Neuronal stem cell (in vitro differentiated cells): ENCODE data around the gene DZIP1L.
A peak's percentile ranks its signal among the peaks of the same experiment; 100 is the strongest.

Experiments used
- DNase-seq: peaks from one replicate; pipeline ENCODE4 v3.0.0-alpha.2; 2013; ENCODE audit warnings: low spot score
- H2AFZ ChIP-seq: one replicate; pipeline ENCODE4 v1.6.1; 2013; ENCODE audit warnings: mild to moderate bottlenecking, low read length, inconsistent platforms
- H2AK5ac ChIP-seq: 2 replicates; pipeline ENCODE4 v1.6.1; 2013; ENCODE audit warnings: low read depth, mild to moderate bottlenecking, inconsistent platforms, low read length, moderate library complexity, mixed read lengths
- H2BK120ac ChIP-seq: 2 replicates; pipeline ENCODE4 v1.6.1; 2013; ENCODE audit warnings: low read depth, mild to moderate bottlenecking, inconsistent platforms, low read length, moderate library complexity, mixed read lengths
- H2BK12ac ChIP-seq: one replicate; pipeline ENCODE4 v1.6.1; 2013; ENCODE audit warnings: low read length, inconsistent platforms
- H2BK15ac ChIP-seq: 2 replicates; pipeline ENCODE4 v1.6.1; 2013; ENCODE audit warnings: mild to moderate bottlenecking, low read length, inconsistent platforms, mixed read lengths
- H2BK5ac ChIP-seq: one replicate; pipeline ENCODE4 v1.6.1; 2013; ENCODE audit warnings: inconsistent platforms, mild to moderate bottlenecking, low read length, moderate library complexity
- H3K14ac ChIP-seq: one replicate; pipeline ENCODE4 v1.6.1; 2013; ENCODE audit warnings: low read length, inconsistent platforms
- H3K18ac ChIP-seq: 2 replicates; pipeline ENCODE4 v1.6.1; 2013; ENCODE audit warnings: low read length, inconsistent platforms
- H3K23ac ChIP-seq: 2 replicates; pipeline ENCODE4 v1.6.1; 2013; ENCODE audit warnings: low read depth, mild to moderate bottlenecking, mixed read lengths, low read length, inconsistent platforms; ENCODE audit not compliant: poor library complexity
- H3K27ac ChIP-seq: replicated peaks from 3 replicates; pipeline ENCODE4 v1.5.1; 2013; ENCODE audit warnings: low read length, inconsistent platforms
- H3K27me3 ChIP-seq, 3 experiments: 2 replicates each; pipeline ENCODE4 v1.6.1; 2013; ENCODE audit warnings: low read length in 3 of 3, mild to moderate bottlenecking in 2 of 3, inconsistent platforms in 1 of 3, low read depth in 1 of 3, mixed read lengths in 1 of 3, moderate library complexity in 1 of 3; ENCODE audit not compliant: control insufficient read depth in 3 of 3, insufficient read depth in 3 of 3
- H3K36me3 ChIP-seq, 2 donors: replicated peaks in 1 of 2; 2 replicates each; pipeline ENCODE4 v1.6.1; 2013; ENCODE audit warnings: low read length in 2 of 2; ENCODE audit not compliant: control insufficient read depth in 2 of 2, insufficient read depth in 2 of 2
- H3K4ac ChIP-seq: 2 replicates; pipeline ENCODE4 v1.6.1; 2013; ENCODE audit warnings: inconsistent platforms, mild to moderate bottlenecking, low read length, moderate library complexity
- H3K4me1 ChIP-seq, 2 donors: 1 replicate in 1 of 2; 2 replicates in 1 of 2; pipeline ENCODE4 v1.6.1; 2013; ENCODE audit warnings: low read length in 2 of 2, low read depth in 1 of 2; ENCODE audit not compliant: control insufficient read depth in 2 of 2, insufficient read depth in 1 of 2
- H3K4me2 ChIP-seq: one replicate; pipeline ENCODE4 v1.6.1; 2013; ENCODE audit warnings: mild to moderate bottlenecking, low read length, inconsistent platforms; ENCODE audit not compliant: insufficient read depth, poor library complexity, severe bottlenecking
- H3K4me3 ChIP-seq, 2 donors: 2 replicates each; pipeline ENCODE4 v1.5.1; 2013; ENCODE audit warnings: low read length in 2 of 2, mild to moderate bottlenecking in 2 of 2, inconsistent platforms in 1 of 2, moderate library complexity in 1 of 2
- H3K79me1 ChIP-seq: one replicate; pipeline ENCODE4 v1.6.1; 2013; ENCODE audit warnings: low read depth, mild to moderate bottlenecking, inconsistent platforms, low read length, moderate library complexity
- H3K9ac ChIP-seq: one replicate; pipeline ENCODE4 v1.6.1; 2013; ENCODE audit warnings: mild to moderate bottlenecking, low read depth, low read length, inconsistent platforms; ENCODE audit not compliant: poor library complexity
- H3K9me3 ChIP-seq, 2 donors: replicated peaks in 1 of 2; 2 replicates each; pipeline versions ENCODE3 to v1.6.1; 2013; ENCODE audit warnings: low read length in 2 of 2, mild to moderate bottlenecking in 2 of 2, inconsistent platforms in 1 of 2, low read depth in 1 of 2, mixed read lengths in 1 of 2, moderate library complexity in 1 of 2; ENCODE audit not compliant: control insufficient read depth in 2 of 2, insufficient read depth in 1 of 2
- H4K8ac ChIP-seq: one replicate; pipeline ENCODE4 v1.6.1; 2013; ENCODE audit warnings: low read depth, mild to moderate bottlenecking, inconsistent platforms, low read length, moderate library complexity
- H4K91ac ChIP-seq: one replicate; pipeline ENCODE4 v1.6.1; 2013; ENCODE audit warnings: low read length, low read depth, mild to moderate bottlenecking, inconsistent platforms; ENCODE audit not compliant: poor library complexity
- WGBS, 2 donors: extraction: QIAGEN DNeasy Blood & Tissue Kit; methylation state at CpG; one replicate each; pipeline ENCODE4 v1.1.7; 2013; ENCODE audit warnings: missing lambda C conversion rate in 2 of 2, mixed read lengths in 1 of 2; ENCODE audit not compliant: insufficient read length in 2 of 2, insufficient replicate concordance in 1 of 2; ENCODE audit errors: extremely low coverage in 2 of 2; 5-methylcytosine and 5-hydroxymethylcytosine counted together

The DZIP1L gene

DNA sequence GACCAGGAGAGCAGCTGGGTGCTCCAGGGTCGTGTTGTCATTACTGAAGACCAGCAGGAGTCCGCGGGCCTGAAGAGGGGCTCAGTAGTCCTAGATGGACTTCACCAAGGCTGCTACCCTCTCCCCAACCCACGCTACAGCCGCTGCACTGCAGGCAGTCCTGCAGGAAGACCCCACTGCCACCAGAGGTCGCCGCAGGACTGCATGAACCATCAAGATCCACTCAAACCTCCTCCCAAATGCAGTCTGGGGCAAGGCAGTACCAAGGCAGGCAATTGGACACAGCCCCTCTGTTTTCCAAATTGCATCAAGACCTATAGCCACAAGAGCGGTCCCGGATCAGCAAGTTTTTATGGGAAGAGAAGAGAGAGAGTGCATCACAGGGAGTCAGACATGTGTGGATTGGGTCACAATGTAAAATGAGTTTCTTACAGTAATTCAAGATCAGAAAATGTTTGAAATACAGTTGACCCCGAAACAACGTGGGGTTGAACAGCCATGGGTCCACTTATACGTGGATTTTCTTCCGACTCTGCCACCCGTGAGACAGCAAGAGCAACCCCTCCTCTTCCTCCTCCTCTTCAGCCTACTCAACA, 46.7 kb downstream of the DZIP1L start:
- H4K91ac ChIP-seq: no peak overlapping the region
- H2AK5ac ChIP-seq: no peak overlapping the region
- peaks cover 32 to 86% of the 10 kb centered on the region in 2 donors for H3K36me3 ChIP-seq
- H3K23ac ChIP-seq: no peak overlapping the region
- no peak overlapping the region for H2BK12ac ChIP-seq
- H2BK5ac ChIP-seq: no peak overlapping the region
- no peaks in the 10 kb centered on the region for H3K27me3 ChIP-seq
- H3K9me3 ChIP-seq: no peaks in the 10 kb centered on the region
- H3K18ac ChIP-seq: no peak overlapping the region
- peaks cover 5 to 15% of the 10 kb centered on the region in 2 donors for H3K4me1 ChIP-seq
- H3K79me1 ChIP-seq: no peaks in the 10 kb centered on the region
- H3K27ac ChIP-seq: no peak overlapping the region
- no peak overlapping the region for H4K8ac ChIP-seq
- H3K4me3 ChIP-seq: no peak overlapping the region
- no peak overlapping the region for H2AFZ ChIP-seq
- no peak overlapping the region for H3K9ac ChIP-seq
- no peak overlapping the region for H2BK15ac ChIP-seq
- H3K4ac ChIP-seq: no peak overlapping the region
- WGBS, 2 donors: no CpG with 5 or more reads among the region's 14 CpGs
- no peak overlapping the region for H3K4me2 ChIP-seq
- no peak overlapping the region for H3K14ac ChIP-seq
- no peak overlapping the region for H2BK120ac ChIP-seq
- peak; percentile 73 for DNase-seq

DNA sequence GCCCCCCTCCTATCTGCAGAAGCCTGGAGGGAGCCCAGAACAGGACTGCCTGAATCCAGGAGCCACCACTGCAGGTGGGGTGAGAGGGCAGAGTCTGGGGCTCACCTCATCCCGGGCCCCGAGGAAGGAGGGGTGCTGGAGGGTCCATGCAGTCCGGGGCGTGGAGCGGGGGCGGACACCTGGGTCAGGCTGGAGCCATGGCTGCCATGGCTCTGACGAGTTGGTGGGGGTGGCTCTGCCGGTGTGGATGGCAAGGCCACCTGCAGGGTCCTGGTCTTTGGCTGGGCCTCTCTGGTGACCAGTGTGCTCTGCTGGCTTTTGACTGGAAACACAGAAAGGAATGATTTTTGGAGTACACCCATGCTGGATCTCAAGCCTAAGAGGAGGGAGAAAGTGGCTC, 47.4 kb downstream of the DZIP1L start:
- H2BK120ac ChIP-seq: no peak overlapping the region
- no peak overlapping the region for H3K4ac ChIP-seq
- no peak overlapping the region for H3K18ac ChIP-seq
- H3K4me1 ChIP-seq: peaks cover 5 to 15% of the 10 kb centered on the region in 2 donors
- no peak overlapping the region for H3K9ac ChIP-seq
- H3K27me3 ChIP-seq: no peaks in the 10 kb centered on the region
- WGBS, 2 donors: no CpG with 5 or more reads among the region's 8 CpGs
- no peak overlapping the region for H3K4me3 ChIP-seq
- no peak overlapping the region for H2AFZ ChIP-seq
- H3K23ac ChIP-seq: no peak overlapping the region
- no peak overlapping the region for H3K14ac ChIP-seq
- H2BK12ac ChIP-seq: no peak overlapping the region
- no peak overlapping the region for H2BK15ac ChIP-seq
- H3K4me2 ChIP-seq: no peak overlapping the region
- no peak overlapping the region for H4K91ac ChIP-seq
- H3K27ac ChIP-seq: no peak overlapping the region
- H4K8ac ChIP-seq: no peak overlapping the region
- no peak overlapping the region for H2BK5ac ChIP-seq
- peaks cover 34 to 86% of the 10 kb centered on the region in 2 donors for H3K36me3 ChIP-seq
- no peak overlapping the region for H2AK5ac ChIP-seq
- DNase-seq: no peak
- no peaks in the 10 kb centered on the region for H3K79me1 ChIP-seq
- H3K9me3 ChIP-seq: no peaks in the 10 kb centered on the region

DNA sequence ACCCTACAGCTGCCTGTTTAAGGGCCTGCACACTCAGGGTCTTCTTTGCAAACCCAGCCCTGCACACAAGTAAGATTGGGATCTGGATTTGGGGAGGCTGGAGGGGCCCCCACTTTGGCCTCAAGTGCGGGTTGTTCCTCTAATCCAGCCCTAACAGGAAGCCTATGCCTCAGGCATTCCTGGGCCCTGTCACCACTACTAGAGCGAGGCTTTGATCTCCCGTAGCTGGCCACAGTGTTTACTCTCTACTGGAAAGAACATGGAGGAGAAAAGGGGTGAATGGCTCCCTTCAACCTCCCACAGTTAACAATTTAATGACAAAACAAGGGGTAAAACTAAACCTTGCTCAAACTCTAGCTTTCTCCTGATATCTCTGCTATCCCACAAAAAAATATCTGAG, 48.4 kb downstream of the DZIP1L start:
- Histone ChIP-seq H3K9ac (no peak overlapping the region), H2BK5ac (no peak overlapping the region), H3K4me3 (no peak overlapping the region), H3K23ac (no peak overlapping the region), H2BK12ac (no peak overlapping the region), H3K4me1 (peaks cover 5 to 15% of the 10 kb centered on the region in 2 donors), H3K4me2 (no peak overlapping the region), H2AK5ac (no peak overlapping the region), H3K27me3 (no peaks in the 10 kb centered on the region), H3K18ac (no peak overlapping the region), H3K79me1 (no peaks in the 10 kb centered on the region), H4K8ac (no peak overlapping the region), H3K4ac (no peak overlapping the region), H2BK120ac (no peak overlapping the region), H2AFZ (no peak overlapping the region), H4K91ac (no peak overlapping the region), H3K9me3 (no peaks in the 10 kb centered on the region), H2BK15ac (no peak overlapping the region), H3K14ac (no peak overlapping the region), H3K27ac (no peak overlapping the region), H3K36me3 (peaks cover 41 to 86% of the 10 kb centered on the region in 2 donors)
- no CpG with 5 or more reads among the region's 3 CpGs for WGBS, 2 donors
- DNase-seq: no peak

DNA sequence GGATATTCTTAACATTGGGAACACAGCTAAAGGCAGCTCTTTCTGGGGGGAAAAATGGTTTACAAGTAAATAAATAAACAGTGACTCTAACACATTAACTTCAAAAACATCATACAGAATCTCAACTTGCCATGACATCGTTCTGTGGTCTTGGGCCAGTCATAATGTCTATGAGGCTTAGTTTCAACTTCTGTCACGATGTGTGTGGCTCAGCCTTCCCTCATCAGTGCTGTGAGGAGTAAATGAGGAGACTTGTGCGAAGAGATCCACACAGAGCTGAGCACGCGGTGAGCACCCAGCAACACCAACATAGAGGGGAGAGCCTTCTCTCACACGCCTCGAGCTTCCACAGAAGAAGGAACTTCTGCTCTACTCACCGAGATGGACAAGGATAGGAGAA, 49.0 kb downstream of the DZIP1L start:
- no peaks in the 10 kb centered on the region for H3K27me3 ChIP-seq
- H3K18ac ChIP-seq: no peak overlapping the region
- H3K9me3 ChIP-seq: peaks cover 0 to 2% of the 10 kb centered on the region in 2 donors
- no peak overlapping the region for H4K91ac ChIP-seq
- no peak overlapping the region for H2AK5ac ChIP-seq
- DNase-seq: no peak
- peaks cover 41 to 86% of the 10 kb centered on the region in 2 donors for H3K36me3 ChIP-seq
- H3K4me3 ChIP-seq: no peak overlapping the region
- no peak overlapping the region for H2AFZ ChIP-seq
- no peak overlapping the region for H3K4me2 ChIP-seq
- H2BK5ac ChIP-seq: no peak overlapping the region
- H3K14ac ChIP-seq: no peak overlapping the region
- H2BK120ac ChIP-seq: no peak overlapping the region
- H4K8ac ChIP-seq: no peak overlapping the region
- H3K9ac ChIP-seq: no peak overlapping the region
- H3K27ac ChIP-seq: no peak overlapping the region
- no peak overlapping the region for H2BK15ac ChIP-seq
- peaks cover 5 to 15% of the 10 kb centered on the region in 2 donors for H3K4me1 ChIP-seq
- no peaks in the 10 kb centered on the region for H3K79me1 ChIP-seq
- no CpG with 5 or more reads among the region's 8 CpGs for WGBS, 2 donors
- H3K4ac ChIP-seq: no peak overlapping the region
- no peak overlapping the region for H3K23ac ChIP-seq
- no peak overlapping the region for H2BK12ac ChIP-seq
